GM18511 (cell line): ENCODE data around the gene MAML2.
A peak's percentile ranks its signal among the peaks of the same experiment; 100 is the strongest.
"Not testable (repeated sequence)": the region's sequence is repeated elsewhere in the genome, so short reads cannot be mapped to it uniquely, and the experiment has no call there.

ENCODE experiments used
- ATAC-seq: cut with Tn5 transposase; IDR thresholded peaks from one replicate; pipeline ENCODE4 v1.9.1; 2021; ENCODE audit warnings: mild to moderate bottlenecking, moderate library complexity; ENCODE audit not compliant: unreplicated experiment

The MAML2 gene

GRCh38 chr11:96293598-96294021, 49.4 kb downstream of the MAML2 start:
- peak; percentile 93 for ATAC-seq

- ATAC-seq: no peak
Observed at GRCh38 chr11:96293109-96293508, 49.9 kb downstream of the MAML2 start.

- ATAC-seq: no peak
Observed at GRCh38 chr11:96292291-96293010, 50.5 kb downstream of the MAML2 start.

DNA sequence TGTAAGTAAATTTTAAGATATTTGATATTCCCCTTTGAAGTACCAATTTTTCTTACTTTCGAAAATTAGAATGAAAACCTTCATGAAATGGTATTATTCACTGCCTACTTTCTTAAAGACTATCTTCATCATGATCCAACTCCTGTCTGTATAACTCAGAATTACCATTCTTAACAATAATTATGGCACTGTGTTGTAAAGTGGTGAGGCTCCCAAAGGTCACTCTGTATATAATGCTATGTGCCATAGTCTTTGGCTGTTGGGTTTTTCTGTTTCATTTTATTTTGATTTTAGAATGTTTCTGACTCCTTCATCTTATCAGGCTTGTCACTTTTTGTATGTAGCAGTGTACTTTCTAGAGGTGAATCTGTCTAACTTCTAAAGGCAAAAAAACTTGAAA, 52.4 kb downstream of the MAML2 start:
- ATAC-seq: no peak

DNA sequence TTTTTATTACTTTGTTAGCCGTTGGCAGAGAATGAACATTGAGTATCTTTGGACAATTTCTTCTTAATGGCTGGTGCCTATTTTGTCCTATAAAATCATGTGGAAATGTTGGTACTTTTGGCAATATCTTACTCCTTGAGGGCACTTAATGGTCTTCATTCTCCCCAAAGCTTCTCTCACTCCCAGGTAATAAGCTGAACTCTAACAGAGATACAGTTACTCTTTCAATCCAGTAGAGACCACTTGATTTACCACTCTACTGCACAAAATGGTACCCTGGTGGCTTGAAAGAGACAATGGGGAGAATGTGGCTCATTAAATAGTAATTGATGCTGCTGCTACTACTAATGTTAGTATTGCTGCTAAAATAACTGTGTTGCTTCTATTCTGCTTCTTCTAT, 53.0 kb downstream of the MAML2 start:
- no peak for ATAC-seq

DNA sequence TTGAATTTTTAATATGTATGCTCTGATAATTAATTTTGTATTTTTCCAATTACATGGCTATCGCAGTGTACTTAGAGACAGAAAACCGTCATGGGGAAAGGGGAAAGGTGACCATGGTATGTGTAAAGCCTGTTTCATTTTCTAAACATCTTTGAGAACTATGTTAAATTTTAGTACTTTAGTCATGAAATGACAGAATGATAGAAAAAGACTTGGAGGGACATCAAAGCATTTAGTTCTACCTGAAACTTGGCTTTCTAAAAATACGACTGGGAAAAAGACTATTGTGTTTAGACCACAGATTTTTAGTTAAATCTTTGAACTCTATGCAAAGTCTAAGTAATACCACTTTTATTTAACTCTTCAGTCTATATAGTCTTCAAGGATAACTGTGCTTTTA, 54.1 kb downstream of the MAML2 start:
- ATAC-seq: no peak

DNA sequence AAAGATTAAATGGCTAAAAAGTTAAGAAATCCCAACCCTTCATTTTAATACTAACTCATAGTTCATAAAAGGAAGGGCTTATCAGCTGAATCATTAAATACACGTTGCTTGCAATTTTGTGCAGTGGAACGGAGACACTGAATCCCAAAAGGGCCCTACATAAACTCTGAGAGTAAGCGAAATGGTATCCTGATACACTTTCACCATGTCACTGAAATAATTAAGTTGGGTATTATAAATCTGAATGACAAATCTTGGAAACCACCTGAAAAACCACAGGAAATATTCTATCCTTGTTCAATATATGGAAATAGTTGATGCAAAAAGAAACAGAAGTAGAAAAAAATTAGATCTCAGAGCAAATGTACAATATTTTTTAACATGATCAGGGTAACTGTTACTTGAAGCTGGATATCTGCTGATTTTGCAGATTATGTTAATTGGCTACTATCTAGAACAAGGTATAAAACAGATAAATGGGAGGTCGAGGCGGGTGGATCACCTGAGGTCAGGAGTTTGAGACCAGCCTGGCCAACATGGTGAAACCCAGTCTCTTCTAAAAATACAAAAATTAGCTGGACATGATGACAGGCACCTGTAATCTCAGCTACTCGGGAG, 55.1 kb downstream of the MAML2 start:
- no peak for ATAC-seq

DNA sequence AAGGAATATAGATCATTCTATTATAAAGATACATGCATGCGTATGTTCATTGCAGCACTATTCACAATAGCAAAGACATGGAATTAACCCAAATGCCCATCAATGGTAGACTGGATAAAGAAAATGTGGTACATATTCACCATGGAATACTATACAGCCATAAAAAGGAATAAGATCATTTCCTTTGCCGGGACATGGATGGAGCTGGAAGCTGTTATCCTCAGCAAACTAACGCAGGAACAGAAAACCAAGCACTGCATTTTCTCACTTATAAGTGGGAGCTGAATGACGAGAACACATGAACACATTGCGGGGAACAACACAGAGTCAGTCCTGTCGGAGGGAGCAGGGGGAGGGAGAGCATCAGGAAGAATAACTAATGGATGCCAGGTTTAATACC, 57.0 kb downstream of the MAML2 start:
- not testable (repeated sequence) for ATAC-seq

DNA sequence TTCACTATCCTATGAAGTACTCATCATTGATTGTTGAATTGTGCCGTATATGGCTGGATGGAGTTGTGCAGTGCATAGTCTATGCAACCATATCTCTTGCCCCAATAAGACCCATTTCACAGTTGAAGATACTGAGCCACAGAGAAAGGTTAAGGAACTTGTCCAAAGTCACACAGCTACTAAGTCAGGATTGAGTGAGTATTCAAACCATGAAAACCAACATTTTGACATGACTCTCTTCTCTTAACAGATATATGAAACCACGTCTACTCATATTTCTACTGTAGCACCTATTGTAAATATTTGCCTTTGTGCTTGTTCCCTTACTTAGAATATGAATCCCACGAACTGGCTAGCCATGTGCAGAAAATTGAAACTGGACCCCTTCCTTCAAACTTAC, 58.1 kb downstream of the MAML2 start:
- ATAC-seq: no peak

GRCh38 chr11:96284401-96284800, 58.6 kb downstream of the MAML2 start:
- no peak for ATAC-seq

GRCh38 chr11:96282625-96283220, 60.3 kb downstream of the MAML2 start:
- no peak for ATAC-seq

GRCh38 chr11:96280444-96280843, 62.6 kb downstream of the MAML2 start:
- ATAC-seq: no peak

DNA sequence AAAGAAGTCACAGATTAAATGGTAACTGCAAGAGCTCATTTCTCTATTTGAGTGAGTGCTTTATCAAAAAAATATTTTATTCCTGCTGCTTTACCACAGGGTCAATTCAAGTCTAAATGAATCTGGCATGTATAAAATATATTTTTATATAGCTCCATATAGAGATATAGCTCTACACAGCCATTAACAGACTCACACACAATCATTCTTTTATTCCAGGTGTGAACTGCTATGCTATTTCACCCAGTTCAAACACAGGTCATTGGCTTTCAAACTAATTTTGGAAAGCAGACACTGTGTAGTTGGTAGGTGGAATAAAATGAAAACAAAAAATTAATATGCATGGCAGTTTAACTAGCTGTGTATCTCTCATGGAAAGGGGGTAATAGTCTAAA, 63.1 kb downstream of the MAML2 start:
- no peak for ATAC-seq

- peak; percentile 58 for ATAC-seq
Observed at GRCh38 chr11:96279018-96279895, 63.7 kb downstream of the MAML2 start.

GRCh38 chr11:96278039-96278897, 64.7 kb downstream of the MAML2 start:
- peak; percentile 13 for ATAC-seq

GRCh38 chr11:96277696-96278038, 65.3 kb downstream of the MAML2 start:
- ATAC-seq: no peak

DNA sequence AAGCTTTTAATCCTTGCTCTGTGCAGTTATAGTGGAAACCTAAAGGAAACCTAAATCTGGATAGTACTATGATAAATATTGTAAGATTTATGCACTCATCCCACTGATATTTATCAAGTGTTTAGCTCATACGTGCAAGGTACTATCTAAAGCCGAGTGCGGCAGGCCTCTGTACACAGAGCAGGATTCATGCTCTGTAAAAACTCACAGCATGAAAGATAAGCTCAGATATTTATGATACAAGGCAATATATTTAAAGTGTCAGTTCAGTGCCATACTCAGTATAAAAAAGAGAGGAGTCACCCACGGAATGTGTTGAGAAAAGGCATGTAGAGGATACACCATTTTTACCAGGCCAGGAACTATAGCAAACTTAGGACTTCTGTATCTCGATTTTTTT, 66.2 kb downstream of the MAML2 start:
- no peak for ATAC-seq

DNA sequence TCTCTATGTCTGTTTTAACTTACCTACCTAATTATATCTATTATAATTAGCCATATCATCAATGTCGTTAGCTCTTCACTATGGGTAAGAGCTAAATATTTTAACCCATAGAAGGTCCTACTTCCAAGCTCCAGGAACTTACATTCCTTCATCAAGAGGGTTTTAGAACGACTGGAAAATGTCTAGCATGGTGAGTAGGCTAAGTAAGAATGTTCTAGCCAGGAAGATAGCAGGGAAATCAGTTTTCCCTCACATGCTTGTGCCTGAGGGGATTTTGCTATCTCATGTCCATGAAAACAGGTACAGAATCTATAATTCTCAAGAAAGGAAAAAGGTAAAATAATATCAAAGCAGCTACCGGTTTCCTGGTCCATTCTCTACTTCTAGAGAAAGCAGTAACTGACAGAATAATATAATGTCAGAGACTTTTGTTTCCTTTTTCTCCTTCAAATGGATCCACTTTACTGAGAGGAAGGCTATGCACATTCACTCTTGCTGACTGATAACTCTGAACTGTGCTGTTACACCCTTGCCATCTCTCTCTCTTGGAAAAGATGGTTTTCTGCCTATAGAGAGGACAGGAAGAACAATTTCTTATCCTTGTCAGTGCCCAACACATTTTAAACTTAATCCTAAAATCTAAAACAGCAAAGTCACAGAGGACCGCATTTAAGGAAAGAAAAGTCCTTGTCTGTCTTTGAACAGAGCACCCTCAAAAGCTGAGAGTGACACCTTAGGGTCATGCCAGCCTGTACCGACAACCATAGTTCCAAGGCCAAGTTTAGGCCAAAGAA, 67.0 kb downstream of the MAML2 start:
- ATAC-seq: no peak

DNA sequence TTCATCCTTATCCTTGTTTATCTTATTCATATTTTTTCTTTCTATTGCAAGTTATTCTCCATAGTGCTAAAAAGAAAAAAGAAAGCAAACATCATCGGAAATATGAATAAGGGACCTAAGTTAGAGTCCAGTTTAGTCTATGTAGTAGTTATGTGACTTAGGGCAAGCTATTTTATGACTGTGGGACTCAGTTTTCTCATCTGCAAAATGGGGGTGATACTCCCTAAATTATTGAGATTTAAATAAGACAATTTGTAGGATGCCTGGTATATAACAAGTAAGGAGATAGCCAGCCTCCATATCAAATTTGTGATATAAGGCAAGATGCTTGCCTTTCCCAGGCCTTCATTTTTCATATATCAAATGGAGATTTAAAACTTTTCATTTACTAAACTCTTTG, 69.5 kb downstream of the MAML2 start:
- no peak for ATAC-seq
